Neural progenitor cell (in vitro differentiated cells): ENCODE results near the gene ZDHHC14.

Experiments
- EZH2 ChIP-seq: fragments of 200-600 bp; sonication (generic); IDR thresholded peaks from 2 replicates; pipeline ENCODE4 v1.6.1; 2017; ENCODE audit warnings: antibody characterized with exemption, mild to moderate bottlenecking, moderate library complexity
- EZH2phosphoT487 ChIP-seq: fragments of 200-600 bp; sonication (generic); IDR thresholded peaks from 2 replicates; pipeline ENCODE4 v1.6.1; 2017; ENCODE audit warnings: antibody characterized with exemption
- TF ChIP-seq, protein P1 (sequence below): fragments of 200-600 bp; sonication (generic); IDR thresholded peaks from 2 replicates; pipeline ENCODE4 v1.5.1; 2017; ENCODE audit warnings: antibody characterized with exemption, mild to moderate bottlenecking

DNA sequence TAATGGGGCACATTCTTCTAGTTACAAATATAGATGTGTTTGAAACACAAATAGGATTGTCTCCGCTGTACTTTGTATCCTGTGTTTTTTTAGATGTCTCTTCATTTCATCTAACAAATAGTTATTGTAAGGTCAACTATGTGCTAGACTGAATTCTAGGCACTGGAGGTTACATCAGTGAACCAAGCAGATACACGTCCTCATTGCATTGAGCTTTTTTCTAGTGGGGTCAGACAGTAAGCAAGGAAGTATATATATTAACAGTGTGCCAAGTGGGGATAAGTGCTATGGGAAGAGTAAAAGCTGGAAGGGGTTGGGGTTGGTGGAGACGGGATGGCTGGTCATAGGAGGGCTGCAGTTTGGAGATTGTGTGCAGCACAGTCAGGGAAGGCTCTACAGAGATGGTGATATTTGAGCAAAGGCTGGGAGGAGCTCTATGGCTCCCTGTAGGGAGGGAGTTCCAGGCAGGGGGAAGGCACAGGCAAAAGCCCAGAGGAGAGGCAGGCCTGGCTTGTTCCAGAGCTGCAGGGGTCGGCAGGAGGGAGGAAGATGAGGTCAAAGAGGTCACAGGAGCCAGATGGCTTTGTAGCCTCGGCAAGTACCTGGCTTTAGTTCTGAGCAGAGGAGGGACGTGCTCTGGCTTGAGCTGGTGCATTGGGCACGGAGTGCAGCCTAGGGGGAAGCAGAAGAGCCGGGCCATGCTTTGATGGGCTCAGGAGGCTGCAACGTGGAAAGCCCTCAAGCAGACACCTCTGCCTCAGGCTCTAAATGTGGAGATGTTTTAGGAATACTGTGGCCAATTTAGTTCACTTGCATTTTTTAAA lies 152.3 kb downstream of the ZDHHC14 start:
- TF ChIP-seq, protein P1, sequence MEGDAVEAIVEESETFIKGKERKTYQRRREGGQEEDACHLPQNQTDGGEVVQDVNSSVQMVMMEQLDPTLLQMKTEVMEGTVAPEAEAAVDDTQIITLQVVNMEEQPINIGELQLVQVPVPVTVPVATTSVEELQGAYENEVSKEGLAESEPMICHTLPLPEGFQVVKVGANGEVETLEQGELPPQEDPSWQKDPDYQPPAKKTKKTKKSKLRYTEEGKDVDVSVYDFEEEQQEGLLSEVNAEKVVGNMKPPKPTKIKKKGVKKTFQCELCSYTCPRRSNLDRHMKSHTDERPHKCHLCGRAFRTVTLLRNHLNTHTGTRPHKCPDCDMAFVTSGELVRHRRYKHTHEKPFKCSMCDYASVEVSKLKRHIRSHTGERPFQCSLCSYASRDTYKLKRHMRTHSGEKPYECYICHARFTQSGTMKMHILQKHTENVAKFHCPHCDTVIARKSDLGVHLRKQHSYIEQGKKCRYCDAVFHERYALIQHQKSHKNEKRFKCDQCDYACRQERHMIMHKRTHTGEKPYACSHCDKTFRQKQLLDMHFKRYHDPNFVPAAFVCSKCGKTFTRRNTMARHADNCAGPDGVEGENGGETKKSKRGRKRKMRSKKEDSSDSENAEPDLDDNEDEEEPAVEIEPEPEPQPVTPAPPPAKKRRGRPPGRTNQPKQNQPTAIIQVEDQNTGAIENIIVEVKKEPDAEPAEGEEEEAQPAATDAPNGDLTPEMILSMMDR: no peak
- TF ChIP-seq EZH2 (no peak), EZH2phosphoT487 (no peak)
